ENCODE results near the gene RIC1.
"Not testable (repeated sequence)": the region's sequence is repeated elsewhere in the genome, so short reads cannot be mapped to it uniquely, and the experiment has no call there.

Gene RIC1

GRCh38 chr9:5651246-5651645 lies 22.3 kb downstream of the RIC1 start:
- ChIA-PET POLR2A (no interaction called here), CTCF (no interaction called here)
- DNase-seq (ENCODE audit: extremely low spot score): no peak
- no peak for TF ChIP-seq LEF1 (IDR thresholded peaks at IDR 0.05; ENCODE audit: borderline replicate concordance)

GRCh38 chr9:5652821-5653220 lies 23.9 kb downstream of the RIC1 start:
- CTCF ChIA-PET: no interaction called here
- DNase-seq (ENCODE audit: extremely low spot score): no peak
- POLR2A ChIA-PET: no interaction called here
- TF ChIP-seq ELF4 (IDR thresholded peaks at IDR 0.05): no peak
- no peak for TF ChIP-seq FOXK2 (IDR thresholded peaks at IDR 0.05)
- TF ChIP-seq LEF1 (IDR thresholded peaks at IDR 0.05; ENCODE audit: borderline replicate concordance): no peak
- no peak for TF ChIP-seq BHLHE40 (IDR thresholded peaks at IDR 0.05; ENCODE audit: borderline replicate concordance)
- TF ChIP-seq NFRKB (IDR thresholded peaks at IDR 0.05): no peak
- no peak for TF ChIP-seq TARDBP (IDR thresholded peaks at IDR 0.05)
- no peak for TF ChIP-seq FOXA1 (IDR thresholded peaks at IDR 0.05)
- no peak for TF ChIP-seq SUZ12 (IDR thresholded peaks at IDR 0.05)
- TF ChIP-seq ARNT (IDR thresholded peaks at IDR 0.05): no peak
- TF ChIP-seq L3MBTL2 (conservative IDR thresholded peaks at IDR 0.05): no peak
- no peak for TF ChIP-seq CTBP1 (IDR thresholded peaks at IDR 0.05; ENCODE audit: borderline replicate concordance)
- TF ChIP-seq FOXM1 (IDR thresholded peaks at IDR 0.05; ENCODE audit: borderline replicate concordance): no peak
- TF ChIP-seq ZNF384 (IDR thresholded peaks at IDR 0.05): no peak
- no peak for TF ChIP-seq HDGF (IDR thresholded peaks at IDR 0.05; ENCODE audit: borderline replicate concordance)

GRCh38 chr9:5662804-5663203 lies 33.9 kb downstream of the RIC1 start:
- DNase-seq (ENCODE audit: extremely low spot score); CTCF ChIA-PET; POLR2A ChIA-PET: not testable (repeated sequence)

- POLR2A ChIA-PET: no interaction called here
- CTCF ChIA-PET: no interaction called here
- TF ChIP-seq FOXA1 (IDR thresholded peaks at IDR 0.05): no peak
- TF ChIP-seq FOXK2 (IDR thresholded peaks at IDR 0.05): no peak
- TF ChIP-seq ZNF384 (IDR thresholded peaks at IDR 0.05): no peak
- TF ChIP-seq ELF4 (IDR thresholded peaks at IDR 0.05): no peak
- TF ChIP-seq SUZ12 (IDR thresholded peaks at IDR 0.05): no peak
- TF ChIP-seq NFRKB (IDR thresholded peaks at IDR 0.05): no peak
- no peak for TF ChIP-seq HDGF (IDR thresholded peaks at IDR 0.05; ENCODE audit: borderline replicate concordance)
- TF ChIP-seq L3MBTL2 (conservative IDR thresholded peaks at IDR 0.05): no peak
- TF ChIP-seq PKNOX1 (IDR thresholded peaks at IDR 0.05): no peak
- TF ChIP-seq FOXM1 (IDR thresholded peaks at IDR 0.05; ENCODE audit: borderline replicate concordance): no peak
- TF ChIP-seq ARNT (IDR thresholded peaks at IDR 0.05): no peak
- TF ChIP-seq SP1 (IDR thresholded peaks at IDR 0.05): no peak
- TF ChIP-seq CTBP1 (IDR thresholded peaks at IDR 0.05; ENCODE audit: borderline replicate concordance): no peak
- no peak for TF ChIP-seq TARDBP (IDR thresholded peaks at IDR 0.05)
- no peak for TF ChIP-seq LEF1 (IDR thresholded peaks at IDR 0.05; ENCODE audit: borderline replicate concordance)
- TF ChIP-seq BHLHE40 (IDR thresholded peaks at IDR 0.05; ENCODE audit: borderline replicate concordance): no peak
- DNase-seq (ENCODE audit: extremely low spot score): no peak
Observed at GRCh38 chr9:5665059-5665458, 36.2 kb downstream of the RIC1 start.

GRCh38 chr9:5667391-5667790 lies 38.5 kb downstream of the RIC1 start:
- POLR2A ChIA-PET: no interaction called here
- no peak for TF ChIP-seq FOXK2 (IDR thresholded peaks at IDR 0.05)
- no peak for TF ChIP-seq SP1 (IDR thresholded peaks at IDR 0.05)
- no peak for TF ChIP-seq ELF4 (IDR thresholded peaks at IDR 0.05)
- DNase-seq (ENCODE audit: extremely low spot score): no peak
- CTCF ChIA-PET: no interaction called here

- ChIA-PET POLR2A (no interaction called here), CTCF (no interaction called here)
- TF ChIP-seq ARNT (IDR thresholded peaks at IDR 0.05) (no peak), SP1 (IDR thresholded peaks at IDR 0.05) (no peak), LEF1 (IDR thresholded peaks at IDR 0.05; ENCODE audit: borderline replicate concordance) (no peak), BHLHE40 (IDR thresholded peaks at IDR 0.05; ENCODE audit: borderline replicate concordance) (no peak), CTBP1 (IDR thresholded peaks at IDR 0.05; ENCODE audit: borderline replicate concordance) (no peak), ELF4 (IDR thresholded peaks at IDR 0.05) (no peak), TARDBP (IDR thresholded peaks at IDR 0.05) (no peak), FOXM1 (IDR thresholded peaks at IDR 0.05; ENCODE audit: borderline replicate concordance) (no peak), HDGF (IDR thresholded peaks at IDR 0.05; ENCODE audit: borderline replicate concordance) (no peak), FOXA1 (IDR thresholded peaks at IDR 0.05) (no peak), FOXK2 (IDR thresholded peaks at IDR 0.05) (no peak), ZNF384 (IDR thresholded peaks at IDR 0.05) (no peak)
- DNase-seq (ENCODE audit: extremely low spot score): no peak
Observed at GRCh38 chr9:5670079-5670478, 41.2 kb downstream of the RIC1 start.

GRCh38 chr9:5671711-5672353 lies 42.9 kb downstream of the RIC1 start:
- CTCF ChIA-PET: no interaction called here
- TF ChIP-seq TARDBP (IDR thresholded peaks at IDR 0.05): no peak
- no peak for DNase-seq (ENCODE audit: extremely low spot score)
- POLR2A ChIA-PET: no interaction called here

GRCh38 chr9:5675046-5675445 lies 46.1 kb downstream of the RIC1 start:
- DNase-seq (ENCODE audit: extremely low spot score); CTCF ChIA-PET; POLR2A ChIA-PET: not testable (repeated sequence)

- DNase-seq (ENCODE audit: extremely low spot score); CTCF ChIA-PET; POLR2A ChIA-PET: not testable (repeated sequence)
Observed at GRCh38 chr9:5683591-5683990, 54.7 kb downstream of the RIC1 start.

Data from HEK293T (cell line).